UCSD-AML1 (cell line): ENCODE data around the gene C9orf152.

ENCODE experiments used
- DNase-seq: peaks from one replicate; lab custom pipeline; 2025; ENCODE audit not compliant: unreplicated experiment; lab: John Stamatoyannopoulos, UW

Gene C9orf152

DNA sequence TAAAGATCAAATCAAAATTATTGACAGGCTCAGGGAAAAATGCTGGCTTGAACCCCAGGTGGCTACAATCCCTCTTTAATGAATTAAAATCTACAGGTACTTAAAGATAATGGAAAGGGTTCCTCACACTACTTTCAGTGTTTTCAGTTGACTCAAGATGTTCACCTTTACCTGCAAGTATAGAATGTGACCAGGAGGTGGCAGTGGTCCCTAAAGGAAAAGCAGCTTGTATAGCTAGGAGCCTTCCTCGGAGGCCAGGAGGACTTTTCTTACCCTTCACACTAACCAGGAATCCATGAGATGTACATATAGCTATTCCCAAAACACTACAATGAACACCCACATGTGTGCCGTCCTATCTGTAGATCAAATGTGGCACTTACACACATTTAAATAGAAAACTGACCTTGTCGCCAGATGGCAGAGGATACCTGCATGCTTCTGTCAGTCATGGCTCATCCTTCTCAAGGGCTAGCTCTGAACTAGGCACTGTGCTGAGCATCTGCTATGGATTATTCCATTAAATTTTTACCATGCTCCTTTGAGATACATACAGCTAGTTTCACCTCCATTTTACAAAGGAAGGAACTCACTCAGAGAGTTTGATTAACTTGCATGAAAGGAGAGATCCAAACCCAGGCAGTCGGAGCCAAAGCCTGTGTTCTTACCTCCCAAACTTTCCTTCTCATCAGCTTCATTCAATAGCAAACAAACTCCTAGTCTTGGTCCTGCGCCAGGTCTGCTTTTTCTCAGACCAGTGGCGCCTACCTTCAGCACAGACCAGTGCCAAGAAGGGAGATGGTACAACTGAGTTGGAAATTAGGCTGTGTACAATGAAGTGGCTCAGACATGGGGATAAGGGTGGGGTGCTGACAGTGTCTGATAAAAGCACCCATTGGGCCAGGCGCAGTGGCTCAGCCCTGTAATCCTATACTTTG, 24.5 kb downstream of the C9orf152 start:
- peak; percentile 13 for DNase-seq

DNA sequence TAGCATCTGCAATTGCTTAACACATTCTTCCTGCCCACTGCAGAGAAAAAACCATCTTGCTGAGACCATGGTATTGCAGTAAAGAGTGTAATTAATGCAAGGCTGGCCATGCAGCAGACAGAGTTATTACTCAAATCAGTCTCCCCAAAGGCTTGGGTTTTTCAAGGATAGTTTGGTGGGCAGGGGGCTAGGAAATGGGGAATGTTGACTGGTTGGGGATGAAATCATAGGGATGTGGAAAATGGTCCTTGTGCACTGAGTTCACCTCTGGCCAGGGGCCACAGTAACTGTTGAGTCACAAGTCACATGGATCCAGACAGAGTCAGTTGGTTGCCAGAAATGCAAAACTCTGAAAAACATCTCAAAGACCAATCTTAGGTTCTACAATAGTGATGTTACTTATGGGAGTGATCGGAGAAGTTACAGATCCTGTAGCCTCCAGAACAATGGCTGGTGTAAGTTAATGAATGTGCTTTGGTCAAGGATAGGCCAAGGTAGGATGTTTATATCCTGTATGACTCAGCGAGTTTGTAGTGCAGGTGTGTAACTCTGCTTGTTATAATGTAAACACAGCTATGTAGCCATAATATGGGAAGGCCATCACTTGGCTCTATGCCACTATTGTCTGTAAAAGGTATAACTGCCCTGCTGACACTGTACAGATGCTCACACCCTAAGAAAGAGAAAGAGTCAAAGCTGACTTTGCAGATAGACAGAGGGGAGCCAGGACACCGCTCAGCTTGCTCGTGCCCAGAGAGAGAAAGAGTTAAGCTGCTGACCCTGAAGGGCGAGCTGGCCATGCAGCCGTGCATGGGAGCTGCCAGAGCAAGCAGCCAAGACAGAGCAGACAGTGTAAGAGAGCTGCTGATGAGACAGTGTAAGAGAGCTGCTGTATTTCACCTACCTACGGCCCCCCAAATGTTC, 27.2 kb downstream of the C9orf152 start:
- DNase-seq, result no peak

DNA sequence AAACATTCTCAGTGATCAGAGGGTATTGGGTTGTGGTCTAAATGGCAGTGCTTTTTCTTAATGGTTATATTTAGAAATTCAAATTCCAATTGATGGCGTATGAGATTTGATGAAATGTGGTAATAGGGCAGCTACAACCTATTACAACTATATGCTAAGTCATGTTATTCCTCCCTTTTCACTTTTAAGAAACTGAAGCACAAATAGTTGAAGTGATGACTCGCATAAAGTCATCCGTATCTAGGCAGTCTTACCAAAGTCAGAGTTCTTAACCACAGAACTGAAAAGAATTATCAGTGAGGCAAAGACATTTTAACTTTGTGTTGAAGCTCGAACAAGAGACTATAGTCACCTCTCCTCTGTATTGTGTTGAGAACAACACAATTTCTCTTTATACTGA, 28.2 kb downstream of the C9orf152 start:
- DNase-seq, result no peak

DNA sequence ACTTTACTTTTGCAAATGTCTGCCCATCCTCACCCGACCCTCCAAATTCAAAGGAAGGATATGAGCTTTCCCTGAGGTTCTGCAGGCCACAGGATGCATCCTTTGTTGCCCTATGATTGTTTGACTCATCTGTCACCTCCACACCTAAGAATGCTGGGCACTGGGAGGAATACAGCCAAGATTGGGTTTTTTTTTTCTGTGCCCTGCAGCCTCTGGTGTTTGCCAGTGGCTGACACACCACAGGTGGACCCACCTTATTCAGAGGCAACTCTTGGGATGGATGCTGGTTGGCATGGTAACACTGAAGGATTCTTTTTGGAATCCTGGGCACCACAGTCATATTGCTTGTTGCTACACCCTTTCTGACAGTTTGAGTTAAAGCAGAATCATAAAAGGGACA, 29.7 kb downstream of the C9orf152 start:
- no peak for DNase-seq

DNA sequence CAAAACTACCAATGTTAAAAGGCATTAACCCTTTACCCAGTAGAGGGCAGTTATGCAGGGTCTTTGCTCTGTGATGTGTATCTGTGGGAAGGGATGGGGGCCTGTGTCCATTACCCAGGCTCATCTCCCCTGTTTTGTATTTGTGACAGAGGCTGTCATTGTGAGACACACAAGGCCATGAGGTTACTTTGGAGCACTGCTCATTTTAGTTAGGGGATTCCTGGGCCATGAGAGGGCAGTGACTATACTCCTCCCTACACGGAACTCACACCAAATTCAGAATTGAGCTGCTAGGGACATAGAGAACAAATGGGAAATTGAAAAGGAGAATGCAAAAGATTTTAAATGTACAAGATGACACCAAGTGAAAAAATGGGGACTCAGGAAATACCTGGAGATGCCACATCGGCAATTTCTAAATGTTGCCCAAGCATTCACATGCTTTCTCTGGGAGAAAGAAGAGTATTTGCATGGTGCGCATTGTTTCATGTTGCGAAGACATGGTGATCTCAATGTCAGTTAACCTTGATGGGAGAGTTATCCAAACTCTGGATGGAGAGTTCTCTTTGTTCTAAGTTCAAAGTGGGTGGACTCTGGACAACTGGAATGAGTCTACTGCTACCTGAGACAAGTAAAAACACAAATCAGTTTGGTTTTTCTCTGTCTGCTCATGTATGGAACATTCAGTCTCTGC, 32.5 kb downstream of the C9orf152 start:
- no peak for DNase-seq

DNA sequence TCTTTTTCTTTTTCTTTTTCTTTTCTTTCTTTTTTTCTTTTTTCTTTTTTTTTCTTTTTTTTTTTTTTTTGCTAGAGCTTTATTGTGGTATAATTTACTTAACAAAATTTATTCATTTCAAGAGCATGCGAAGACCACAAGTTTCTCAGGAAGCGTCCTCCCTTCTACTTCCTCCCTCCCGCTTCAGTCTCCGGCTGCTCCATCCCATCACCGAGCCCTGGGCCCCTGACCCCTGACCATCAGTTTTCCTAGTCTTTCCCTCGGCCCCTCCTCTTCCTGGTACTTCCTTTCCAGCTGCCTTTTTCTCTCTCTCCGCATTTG, 34.7 kb downstream of the C9orf152 start:
- DNase-seq, result peak; percentile 19

DNA sequence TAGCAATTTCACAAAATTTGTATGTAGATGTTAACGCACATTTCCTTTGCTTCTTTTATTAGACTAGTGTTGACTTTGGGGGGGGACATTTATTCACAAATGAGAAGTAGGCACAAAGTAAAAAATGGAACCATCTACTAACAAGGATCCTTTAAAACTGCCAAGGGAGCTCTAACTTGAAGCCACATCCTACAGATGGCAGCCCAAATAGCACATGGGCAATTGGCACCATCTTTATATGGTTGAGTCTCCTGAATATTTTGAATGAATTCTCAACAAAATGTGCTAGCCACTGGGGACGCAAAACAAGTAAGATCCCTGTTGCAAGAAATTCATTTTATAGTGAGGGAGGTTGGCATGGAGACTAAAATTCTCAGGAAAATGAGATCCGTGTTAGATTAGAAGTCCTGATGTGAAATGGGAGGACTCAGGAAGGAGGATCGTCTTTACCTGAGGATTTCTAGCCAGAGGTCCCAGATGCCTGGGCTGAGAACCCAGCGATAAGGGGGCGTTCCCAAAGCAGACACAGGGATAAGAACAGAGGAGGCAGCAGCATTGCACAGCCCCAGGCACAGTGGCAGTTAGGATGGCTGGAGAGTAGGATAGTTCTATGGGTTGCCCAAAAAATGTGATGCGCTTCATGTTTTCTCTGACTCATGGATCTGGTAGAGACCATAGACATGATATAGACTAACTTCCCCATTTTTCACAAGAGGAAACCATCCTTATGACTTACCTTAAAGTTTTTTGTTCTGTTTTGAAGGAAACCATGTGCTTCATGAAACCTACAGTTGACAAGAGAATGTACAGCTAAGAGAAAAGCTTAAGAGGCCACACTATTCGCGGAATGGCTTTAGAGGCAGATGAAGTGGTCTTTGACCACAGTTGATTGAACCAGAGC, 37.4 kb downstream of the C9orf152 start:
- no peak for DNase-seq

DNA sequence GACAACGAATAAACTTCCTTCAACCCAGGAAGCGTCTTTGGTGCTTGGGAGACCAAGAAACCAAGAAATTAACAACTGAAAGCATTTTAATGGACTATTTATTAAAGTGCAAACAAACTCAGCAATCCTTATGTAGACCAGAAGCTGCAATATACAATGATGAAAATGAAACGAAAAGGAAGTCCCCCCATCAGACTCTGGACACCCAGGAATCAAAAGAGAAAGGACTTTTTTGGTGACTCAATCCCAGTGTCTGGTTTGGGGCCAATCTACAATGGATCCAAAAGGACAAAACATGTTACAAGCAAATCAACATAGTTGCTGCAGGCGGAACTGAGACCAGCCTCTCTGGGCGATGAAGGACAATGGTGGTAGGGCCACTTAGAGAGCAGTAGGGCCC, 39.5 kb downstream of the C9orf152 start:
- DNase-seq, result no peak

DNA sequence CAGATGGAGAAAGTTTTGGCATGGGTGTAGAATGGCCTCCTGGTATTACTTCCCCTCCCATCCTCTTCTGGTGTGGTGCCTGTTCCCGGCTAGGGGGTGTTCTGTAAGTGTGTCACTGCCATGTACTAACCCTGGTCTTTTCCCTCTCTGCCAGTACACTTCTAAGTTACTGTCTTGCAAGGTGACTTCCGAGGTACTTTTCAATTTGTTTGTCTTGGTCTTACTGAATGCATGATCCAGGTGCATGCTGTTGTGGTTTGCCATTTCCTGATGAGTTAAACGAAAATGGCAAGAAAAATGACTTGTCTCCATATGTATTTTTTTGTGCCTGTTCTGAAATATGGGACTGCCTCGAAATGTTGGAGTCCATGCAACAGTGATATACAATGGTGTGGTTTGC, 46.0 kb downstream of the C9orf152 start:
- DNase-seq, result no peak

DNA sequence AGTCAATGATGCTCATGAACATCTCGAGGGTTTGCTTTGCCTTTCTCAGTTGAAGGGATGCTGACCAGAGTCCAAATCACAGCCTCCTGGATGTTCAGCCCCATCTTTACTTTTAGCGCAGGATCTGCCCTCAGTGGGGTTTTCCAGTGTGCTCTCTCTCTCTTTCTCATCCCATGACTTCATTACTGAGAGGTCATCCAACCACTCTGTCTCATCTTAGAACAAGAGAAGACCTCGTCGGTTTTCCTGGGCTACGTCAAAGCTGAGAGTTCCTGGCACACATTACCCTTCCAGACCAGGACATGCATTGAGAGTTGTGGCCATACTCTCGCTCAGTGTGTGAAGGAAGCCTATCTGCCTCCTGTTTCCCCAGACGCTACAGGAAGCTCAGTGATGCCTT, 47.3 kb downstream of the C9orf152 start:
- DNase-seq, result no peak

DNA sequence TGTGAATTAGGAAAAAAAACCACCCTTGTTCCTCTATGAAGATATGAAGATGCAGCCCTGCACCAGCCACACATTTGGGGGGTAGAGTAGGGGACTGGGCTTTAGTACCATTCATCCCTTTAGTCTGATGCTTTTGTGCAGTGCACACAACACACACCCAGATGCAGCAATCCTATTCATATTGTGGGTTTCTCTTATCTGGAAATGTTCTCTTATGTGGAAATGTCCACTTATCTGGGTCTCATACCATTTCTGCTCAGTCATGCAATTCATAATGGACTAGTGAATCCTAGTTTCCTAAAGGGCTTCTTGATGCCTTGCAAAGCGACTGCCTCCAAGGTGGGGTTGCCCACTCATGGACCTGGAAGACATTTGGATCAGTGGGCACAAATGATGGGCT, 47.8 kb downstream of the C9orf152 start:
- DNase-seq, result no peak

DNA sequence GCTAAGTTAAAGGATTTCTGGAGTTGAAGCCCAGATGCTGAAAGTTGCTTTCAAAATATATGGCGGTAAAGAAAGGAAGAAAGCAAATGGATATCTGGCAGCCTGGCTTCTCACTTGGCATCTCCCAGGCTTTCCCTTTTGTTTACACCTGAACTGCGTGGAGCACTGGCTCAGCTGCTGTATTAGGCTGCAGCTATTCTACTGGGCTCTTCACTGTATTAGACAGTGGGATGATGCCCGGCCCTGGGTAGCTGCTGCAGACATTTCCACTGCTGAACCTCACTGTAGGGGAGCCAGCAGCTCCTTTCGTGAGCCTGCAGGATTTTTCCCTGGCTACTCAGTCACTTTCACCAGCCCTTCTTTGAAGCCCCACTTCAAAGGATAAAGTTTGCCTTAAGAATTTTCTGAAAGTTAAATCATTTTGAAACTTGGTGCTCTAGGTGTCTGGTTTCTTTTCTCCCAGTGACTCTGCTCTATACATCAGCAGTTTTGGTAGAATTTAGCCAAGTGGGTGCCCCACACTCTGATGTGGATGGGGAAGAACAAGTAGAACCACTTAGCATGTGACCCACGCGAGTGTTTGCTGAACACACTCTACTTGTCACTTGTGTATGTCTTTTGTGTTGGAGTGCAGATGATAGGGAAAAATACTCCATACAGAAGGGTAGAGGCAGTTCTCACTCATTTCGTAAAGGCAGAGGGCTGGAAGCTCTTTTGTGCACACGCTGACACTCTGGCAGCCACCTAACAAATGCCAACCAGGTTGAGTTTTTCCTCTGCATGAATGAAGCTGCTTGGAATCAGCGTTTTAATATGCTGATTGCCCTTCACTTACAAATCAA, 49.9 kb downstream of the C9orf152 start:
- no peak for DNase-seq

DNA sequence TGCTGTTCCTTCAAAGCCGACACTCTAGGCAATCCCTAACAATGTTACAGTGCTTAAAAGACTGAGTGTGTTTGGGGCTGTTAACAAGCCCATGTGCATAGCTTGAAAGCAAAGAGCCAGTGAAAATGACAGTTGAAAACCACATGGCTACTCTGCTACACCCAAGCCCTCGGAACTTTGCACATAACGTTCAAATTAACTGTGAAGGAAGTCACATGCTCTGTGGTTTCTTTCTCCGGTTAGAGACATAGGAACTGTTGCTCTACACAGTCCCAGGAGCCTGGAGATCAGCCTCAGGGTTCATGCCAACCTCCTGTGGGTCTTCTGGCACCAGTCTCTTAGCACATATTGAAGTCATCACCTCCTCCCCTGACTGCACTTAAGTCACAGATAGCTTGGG, 51.1 kb downstream of the C9orf152 start:
- DNase-seq, result peak; percentile 45

DNA sequence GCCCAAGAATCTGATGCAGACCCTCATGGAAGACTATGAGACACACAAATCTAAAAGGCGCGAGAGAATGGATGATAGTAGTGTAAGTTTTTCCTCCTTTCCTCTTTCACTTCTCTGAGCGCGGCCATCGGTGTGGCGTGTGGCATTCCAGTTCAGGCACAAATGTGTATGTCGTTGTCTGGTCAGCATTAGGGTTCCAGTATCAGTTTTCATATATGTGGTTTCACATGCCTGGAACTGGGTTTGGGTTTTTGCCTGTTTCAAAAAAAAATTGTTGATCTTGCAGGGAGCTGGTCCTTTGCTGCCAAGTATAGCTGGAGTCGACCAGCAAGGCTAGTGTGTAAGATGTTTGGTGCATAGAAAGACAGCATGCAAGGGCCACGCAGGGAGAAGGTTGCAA, 51.5 kb downstream of the C9orf152 start:
- no peak for DNase-seq

DNA sequence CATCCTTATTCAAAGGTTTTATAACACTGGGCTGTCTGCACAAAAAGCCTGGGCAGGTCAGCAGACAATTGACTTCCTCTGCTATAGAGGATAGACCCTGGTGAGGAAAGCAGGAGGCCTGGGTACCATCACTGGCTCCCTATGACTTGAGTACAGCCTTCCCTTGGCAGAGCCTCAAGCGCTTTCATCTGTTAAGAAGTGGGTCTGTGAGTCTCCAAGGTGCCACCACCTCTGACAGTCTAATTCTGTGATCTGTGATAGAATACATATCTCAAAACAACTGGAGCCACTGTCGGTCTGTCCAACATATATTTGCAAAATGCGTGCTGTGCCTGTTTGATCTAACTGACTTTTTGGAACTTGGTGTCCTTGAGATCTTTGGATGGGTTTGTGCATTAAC, 52.2 kb downstream of the C9orf152 start:
- DNase-seq, result no peak

DNA sequence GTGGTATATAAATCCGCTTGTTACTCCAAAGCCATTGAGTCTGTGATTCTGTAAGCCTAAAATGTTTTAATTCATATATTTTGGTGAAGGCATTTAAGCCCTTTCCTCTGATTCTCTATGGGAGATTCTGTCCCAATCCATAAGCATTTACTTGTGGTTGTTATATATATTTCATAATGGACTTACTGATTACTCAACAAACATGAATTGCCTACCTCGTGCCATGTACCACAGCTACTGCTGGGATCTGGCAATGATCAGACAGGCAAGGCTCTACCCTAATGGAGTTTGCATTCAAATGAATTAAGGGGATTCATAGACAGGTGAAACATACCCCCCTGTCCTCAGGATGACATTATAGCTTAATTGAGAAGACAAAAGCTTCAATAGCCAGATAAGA, 54.5 kb downstream of the C9orf152 start:
- DNase-seq, result no peak

DNA sequence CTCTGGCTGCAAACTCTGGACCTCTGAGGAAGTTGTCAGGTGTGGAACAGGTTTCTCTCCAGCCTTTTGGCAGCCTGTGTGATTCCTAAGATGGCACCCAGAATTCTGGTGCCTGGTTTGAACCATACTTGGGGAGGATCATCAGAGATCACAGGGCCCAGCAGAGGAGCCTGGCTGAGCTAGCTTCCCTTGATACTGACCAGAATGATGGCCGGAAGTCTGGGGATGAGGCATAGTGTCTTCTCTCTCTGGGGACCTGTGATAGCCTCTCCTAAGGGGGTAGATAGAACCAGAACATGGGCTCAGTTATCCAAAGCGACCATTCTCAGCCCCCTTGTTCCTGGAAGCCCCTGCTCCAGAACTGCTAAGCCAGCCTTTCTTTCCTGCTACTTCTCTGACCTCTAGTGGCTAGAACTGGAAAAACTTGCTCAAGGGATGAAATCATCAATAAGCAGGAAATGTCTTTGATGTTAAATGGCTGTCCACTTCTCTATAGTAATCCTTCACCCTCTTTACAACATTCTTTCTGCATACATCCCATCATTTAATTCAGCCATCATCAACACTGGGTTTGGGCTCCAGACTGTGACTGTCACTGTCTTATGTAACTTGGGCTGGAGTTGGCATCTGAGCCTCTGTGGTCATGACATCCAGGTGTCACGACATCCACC, 55.1 kb downstream of the C9orf152 start:
- DNase-seq, result peak; percentile 29
